SK-MEL-5 (cell line): ENCODE measurements around the gene ZNF215. TPM values are rescaled to one million over a fixed set of nuclear protein-coding genes. Genes with fewer than 3 reads are reported as not detected.
"Not testable (repeated sequence)": the region's sequence is repeated elsewhere in the genome, so short reads cannot be mapped to it uniquely, and the experiment has no call there.

ENCODE experiments used
- DNase-seq: peaks from one replicate; pipeline ENCODE4 v3.0.0-alpha.2; 2016; ENCODE audit warnings: low read depth, low spot score
- in situ Hi-C: cut with HindIII; loops from 2 replicates; pipeline ENCODE4 v1.10.0; 2016; ENCODE audit warnings: low sequenced_read_pairs, high pct_unique_total_duplicates, low pct_unique_long_range_greater_than_20kb
- polyA plus RNA-seq, 2 experiments: library from polyadenylated mRNA; depleted of rRNA; stranded (reverse); fragments of >200 nt; gene quantifications; 2 replicates each; pipeline ENCODE4 v1.2.3, GENCODE V29; 2015
- total RNA-seq: library from RNA; depleted of rRNA; stranded (reverse); fragments of >200 nt; shearing (Covaris generic); gene quantifications from 2 replicates; pipeline ENCODE4 v1.2.3, GENCODE V29; 2014; rRNA removed

Gene ZNF215
- total RNA-seq = 5.5 and 6.1 TPM in 2 replicates
- 2.8 and 4.8 TPM in 2 replicates for polyA plus RNA-seq (2015; cell fraction: cytosol; rRNA removed)
- polyA plus RNA-seq (2015; cell fraction: nucleus; rRNA removed) = 33.8 and 34.7 TPM in 2 replicates

GRCh38 chr11:6926208-6927029 is at the start of gene ZNF215:
ZNF215 (plus strand) TSS chr11:6926426; CDS start chr11:6932273, 5,847 bp downstream.
- peak; percentile 90 for DNase-seq
- in situ Hi-C loops = no loop called here

- in situ Hi-C loops = no loop called here
- no peak for DNase-seq
Measured at GRCh38 chr11:6876914-6877313, 49.3 kb upstream of the ZNF215 start.

- in situ Hi-C loops = no loop called here
Measured at GRCh38 chr11:6882751-6883150, 43.5 kb upstream of the ZNF215 start.

GRCh38 chr11:6887711-6888110 is 38.5 kb upstream of the ZNF215 start:
- DNase-seq, in situ Hi-C loops: not testable (repeated sequence)

More at GRCh38 chr11:6882751-6883150, 43.5 kb upstream of the ZNF215 start:
- no peak for DNase-seq

GRCh38 chr11:6888830-6889229 is 37.4 kb upstream of the ZNF215 start:
- in situ Hi-C loops = no loop called here
- no peak for DNase-seq

- DNase-seq = no peak
- in situ Hi-C loops = no loop called here
Measured at GRCh38 chr11:6889835-6890234, 36.4 kb upstream of the ZNF215 start.

- in situ Hi-C loops = no loop called here
- no peak for DNase-seq
Measured at GRCh38 chr11:6892400-6892799, 33.8 kb upstream of the ZNF215 start, which contains the start of gene OR2D2. OR2D2 (minus strand) TSS chr11:6892500; CDS start chr11:6892500, 0 bp downstream.

- in situ Hi-C loops = no loop called here
- no peak for DNase-seq
Measured at GRCh38 chr11:6894097-6894496, 32.1 kb upstream of the ZNF215 start.

GRCh38 chr11:6895010-6895409 is 31.2 kb upstream of the ZNF215 start:
- in situ Hi-C loops = no loop called here
- no peak for DNase-seq

GRCh38 chr11:6898911-6899310 is 27.3 kb upstream of the ZNF215 start:
- in situ Hi-C loops = no loop called here
- no peak for DNase-seq

- peak; percentile 11 for DNase-seq
- in situ Hi-C loops = no loop called here
Measured at GRCh38 chr11:6900327-6900999, 25.8 kb upstream of the ZNF215 start.

GRCh38 chr11:6904804-6905203 is 21.4 kb upstream of the ZNF215 start:
- in situ Hi-C loops = not testable (repeated sequence)

GRCh38 chr11:6911378-6911777 is 14.8 kb upstream of the ZNF215 start:
- in situ Hi-C loops = no loop called here

More at GRCh38 chr11:6904804-6905203, 21.4 kb upstream of the ZNF215 start:
- DNase-seq = not testable (repeated sequence)

GRCh38 chr11:6911948-6912347 is 14.3 kb upstream of the ZNF215 start:
- no peak for DNase-seq
- in situ Hi-C loops = no loop called here

More at GRCh38 chr11:6911378-6911777, 14.8 kb upstream of the ZNF215 start:
- DNase-seq = no peak

- in situ Hi-C loops = no loop called here
- no peak for DNase-seq
Measured at GRCh38 chr11:6919698-6920097, 6.5 kb upstream of the ZNF215 start.

GRCh38 chr11:6920702-6921101 is 5.5 kb upstream of the ZNF215 start, which contains the start of gene OR2D3:
OR2D3 (plus strand) TSS chr11:6921002; CDS start chr11:6921002, 0 bp downstream.
- in situ Hi-C loops = no loop called here
- DNase-seq = no peak

GRCh38 chr11:6925007-6925577 is 1.1 kb upstream of the ZNF215 start:
- no peak for DNase-seq
- in situ Hi-C loops = no loop called here

GRCh38 chr11:6925636-6926207 is 504 bp upstream of the ZNF215 start:
- DNase-seq = peak; percentile 40
- in situ Hi-C loops = no loop called here
